HG02763 (cell line): Measurements from ENCODE around the gene ATAD2B.
"Not testable (repeated sequence)": the region's sequence is repeated elsewhere in the genome, so short reads cannot be mapped to it uniquely, and the experiment has no call there.

ENCODE experiments used
- ATAC-seq: cut with Tn5 transposase; IDR thresholded peaks from one replicate; pipeline ENCODE4 v1.9.1; 2021; ENCODE audit warnings: mild to moderate bottlenecking, moderate library complexity; ENCODE audit not compliant: unreplicated experiment

Gene ATAD2B

GRCh38 chr2:23801396-23801795 is 125.5 kb downstream of the ATAD2B start:
- no peak for ATAC-seq

DNA sequence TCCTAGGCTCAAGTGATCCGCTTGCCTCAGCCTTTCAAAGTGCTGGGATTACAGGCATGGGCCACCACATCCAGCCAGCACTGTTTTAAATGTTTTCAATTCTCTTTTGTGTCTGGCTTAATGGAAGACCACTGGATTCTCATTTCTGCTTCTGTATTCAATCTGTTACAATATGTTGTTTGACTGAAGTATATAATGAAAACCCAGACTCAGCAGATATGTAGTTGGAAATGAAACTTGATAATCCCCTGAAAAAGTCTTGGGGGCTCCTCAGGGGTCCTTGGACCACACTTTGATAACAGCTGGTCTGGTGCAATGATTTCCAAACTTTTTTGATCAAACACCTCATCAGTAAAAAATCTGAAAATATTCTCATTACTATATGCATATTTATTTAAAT is 132.7 kb downstream of the ATAD2B start:
- no peak for ATAC-seq

DNA sequence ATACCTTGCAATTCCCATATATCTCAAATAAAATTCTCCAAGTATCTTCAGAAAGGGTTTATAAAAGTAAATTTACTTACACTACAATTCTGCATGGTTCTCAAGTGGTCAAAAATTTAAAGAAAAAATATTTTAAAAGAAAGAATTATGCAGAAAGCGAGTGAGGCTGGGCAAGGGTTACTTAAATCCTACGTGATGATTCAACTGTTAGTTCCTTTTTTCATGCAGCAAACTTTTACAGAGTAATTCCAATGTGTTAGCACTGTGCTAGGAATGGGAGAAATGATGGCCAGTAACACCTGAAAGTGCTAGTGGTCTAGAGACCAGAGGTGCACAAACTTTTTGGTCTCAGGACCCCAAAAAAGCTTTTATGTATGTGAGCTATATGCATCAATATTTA is 133.4 kb downstream of the ATAD2B start:
- no peak for ATAC-seq

DNA sequence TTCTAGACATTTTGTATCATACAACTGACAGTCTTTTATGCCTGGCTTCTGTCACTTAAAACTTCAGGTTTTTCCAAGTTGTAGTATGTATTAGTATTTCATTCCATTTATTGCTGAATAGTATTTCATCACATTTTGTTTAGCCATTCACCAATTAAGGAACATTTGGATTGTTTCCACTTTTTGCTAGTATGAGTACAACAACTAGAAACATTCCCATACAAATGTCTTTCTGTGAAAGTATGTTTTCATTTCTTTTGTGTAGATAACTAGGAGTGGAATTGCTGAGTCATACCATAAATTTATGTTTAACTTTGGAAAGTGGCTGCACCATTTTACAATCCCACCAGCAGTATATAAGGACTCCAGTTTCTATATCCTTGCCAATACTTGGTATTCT is 135.9 kb downstream of the ATAD2B start:
- no peak for ATAC-seq

GRCh38 chr2:23789012-23789411 is 137.9 kb downstream of the ATAD2B start:
- ATAC-seq = no peak

DNA sequence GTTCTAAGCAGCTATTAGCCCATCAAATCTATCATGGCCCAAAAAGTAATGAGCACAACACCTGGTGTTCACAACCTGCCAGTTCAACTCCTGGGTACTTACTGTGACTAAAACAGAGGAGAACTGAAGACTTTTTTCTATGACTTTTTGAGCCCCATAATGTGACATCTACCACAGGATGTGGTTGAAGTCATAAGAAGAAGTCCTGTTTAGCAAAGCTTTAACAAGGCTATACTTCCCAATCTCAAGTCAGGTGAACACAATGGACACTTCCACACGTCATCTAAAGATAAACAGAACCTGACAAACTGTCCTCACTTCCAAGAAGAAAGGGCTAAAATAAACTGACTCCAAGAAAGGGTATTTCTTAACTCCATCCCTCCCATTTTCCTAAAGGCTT is 138.8 kb downstream of the ATAD2B start:
- ATAC-seq = peak; percentile 67

DNA sequence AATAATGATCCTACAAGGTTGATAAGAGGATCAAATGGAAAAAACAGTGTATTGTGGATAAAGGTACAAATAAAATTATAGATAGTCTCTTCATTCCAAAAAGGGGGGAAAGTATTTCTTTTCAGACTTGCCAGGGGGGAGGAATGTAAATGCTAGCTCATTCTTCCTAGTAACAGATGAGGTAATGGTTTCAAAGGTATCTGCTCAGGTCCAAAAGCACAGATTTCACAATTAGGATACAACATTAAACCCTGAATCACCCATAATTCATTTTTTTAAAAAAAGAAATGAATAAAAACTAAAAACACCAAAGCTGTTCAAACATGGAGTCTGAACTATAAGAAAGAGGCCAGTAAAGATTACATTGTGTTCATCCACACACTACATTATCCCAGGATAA is 142.0 kb downstream of the ATAD2B start:
- ATAC-seq = no peak

GRCh38 chr2:23782646-23783045 is 144.3 kb downstream of the ATAD2B start:
- no peak for ATAC-seq

GRCh38 chr2:23782126-23782525 is 144.8 kb downstream of the ATAD2B start:
- ATAC-seq = no peak

DNA sequence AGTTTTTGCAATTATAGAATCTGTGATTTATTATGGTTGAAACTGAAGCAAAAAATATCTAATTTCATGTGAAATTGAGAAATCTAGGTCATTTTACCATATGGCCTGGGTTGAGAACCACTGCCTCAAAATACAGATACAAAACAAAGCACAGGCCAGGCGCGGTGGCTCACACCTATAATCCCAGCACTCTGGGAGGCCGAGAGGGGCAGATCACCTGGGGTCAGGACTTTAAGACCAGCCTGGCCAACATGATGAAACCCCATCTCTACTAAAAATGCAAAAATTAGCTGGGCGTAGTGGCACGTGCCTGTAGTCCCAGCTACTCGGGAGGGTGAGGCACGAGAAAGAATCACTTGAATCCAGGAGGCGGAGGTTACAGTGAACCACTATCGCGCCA is 146.5 kb downstream of the ATAD2B start:
- not testable (repeated sequence) for ATAC-seq

DNA sequence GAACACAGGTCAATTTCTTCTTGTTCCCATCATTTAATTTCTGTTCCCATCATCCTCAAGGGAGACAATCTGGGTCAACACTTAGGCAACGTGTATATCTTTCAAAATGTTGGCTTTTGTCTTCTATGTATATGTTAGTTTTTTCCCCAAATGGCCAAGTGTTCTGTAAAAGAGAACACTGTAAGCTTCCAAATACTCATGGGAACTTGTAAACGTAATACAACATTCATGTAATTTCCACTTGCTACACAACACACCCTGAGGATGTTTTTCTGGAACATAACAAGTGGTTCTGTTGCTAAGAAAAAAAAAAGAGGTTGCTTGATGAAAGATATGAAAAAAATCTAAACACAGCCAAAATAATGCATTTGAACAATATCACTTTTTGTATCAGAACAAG is 149.1 kb downstream of the ATAD2B start:
- ATAC-seq = no peak

- no peak for ATAC-seq
These were observed 150.9 kb downstream of the ATAD2B start for GRCh38 chr2:23776021-23776420.

DNA sequence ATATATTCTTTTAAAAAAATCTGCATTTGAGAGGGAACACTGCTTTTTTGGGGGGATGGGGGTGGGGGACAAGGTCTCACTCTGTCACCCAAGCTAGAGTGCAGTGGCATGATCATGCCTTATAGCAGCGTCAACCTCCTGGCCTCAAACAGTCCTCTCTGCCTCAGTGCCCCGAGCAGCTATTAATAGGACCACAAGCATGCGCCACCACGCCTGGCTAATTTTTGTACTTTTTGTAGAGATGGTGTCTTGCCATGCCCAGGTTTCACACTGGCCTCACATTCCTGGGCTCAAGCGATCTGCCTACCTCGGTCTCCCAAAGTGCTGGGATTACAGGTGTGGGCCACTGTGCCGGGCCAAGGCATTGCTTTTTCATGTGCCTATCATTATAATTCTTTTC is 154.2 kb downstream of the ATAD2B start:
- ATAC-seq = no peak

DNA sequence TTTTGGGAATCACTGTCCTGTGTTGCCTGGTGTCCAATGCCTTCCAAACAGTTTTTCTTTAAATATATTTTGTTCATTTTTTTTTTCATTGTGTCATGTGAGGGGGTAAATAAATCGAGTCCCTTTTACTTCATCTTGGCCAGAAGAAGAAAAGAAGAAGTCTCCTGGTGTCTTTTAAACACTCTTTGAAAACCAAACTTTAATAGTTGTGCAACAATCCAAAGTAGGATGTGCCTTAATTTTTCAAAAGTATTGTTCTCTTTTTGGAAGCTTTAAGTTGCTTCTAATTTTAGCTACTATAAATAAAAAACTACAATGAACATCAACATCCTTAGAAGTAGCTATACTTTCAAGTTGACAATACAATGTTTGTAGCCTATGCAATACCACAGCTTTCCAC is 154.9 kb downstream of the ATAD2B start:
- ATAC-seq = no peak

GRCh38 chr2:23769364-23769763 is 157.6 kb downstream of the ATAD2B start:
- no peak for ATAC-seq

DNA sequence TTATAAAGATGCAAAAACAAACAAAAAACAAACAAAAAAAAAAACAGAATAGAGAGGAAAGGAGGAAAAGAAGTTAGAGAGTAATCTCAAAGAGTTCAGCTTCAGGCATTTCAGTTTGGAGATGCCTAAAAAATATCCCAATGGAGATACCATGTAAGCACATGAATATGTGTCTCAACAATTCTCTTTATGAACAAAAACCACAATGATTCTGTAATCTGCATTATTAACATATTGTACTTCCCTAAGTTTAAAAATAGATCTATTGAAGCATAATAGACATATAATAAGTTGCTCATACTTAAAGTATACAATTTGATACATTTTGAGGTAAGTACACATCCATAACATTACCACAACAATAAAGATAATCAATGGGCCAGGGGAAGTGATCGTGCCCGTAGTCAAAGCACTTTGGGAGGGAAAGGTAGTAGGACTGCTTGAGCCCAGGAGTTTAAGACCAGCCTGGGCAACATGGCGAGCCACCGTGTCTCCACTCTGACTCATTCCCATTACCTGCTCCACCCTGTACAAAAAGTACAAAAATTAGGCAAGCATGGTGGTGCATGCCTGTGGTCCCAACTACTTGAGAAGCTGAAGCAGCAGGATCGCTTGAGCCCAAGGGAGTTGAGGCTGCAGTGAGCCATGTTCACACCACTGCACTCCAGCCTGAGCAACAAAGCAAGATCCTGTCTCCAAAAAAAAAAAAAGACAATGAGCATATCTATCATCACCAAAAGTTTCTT is 158.9 kb downstream of the ATAD2B start:
- no peak for ATAC-seq

DNA sequence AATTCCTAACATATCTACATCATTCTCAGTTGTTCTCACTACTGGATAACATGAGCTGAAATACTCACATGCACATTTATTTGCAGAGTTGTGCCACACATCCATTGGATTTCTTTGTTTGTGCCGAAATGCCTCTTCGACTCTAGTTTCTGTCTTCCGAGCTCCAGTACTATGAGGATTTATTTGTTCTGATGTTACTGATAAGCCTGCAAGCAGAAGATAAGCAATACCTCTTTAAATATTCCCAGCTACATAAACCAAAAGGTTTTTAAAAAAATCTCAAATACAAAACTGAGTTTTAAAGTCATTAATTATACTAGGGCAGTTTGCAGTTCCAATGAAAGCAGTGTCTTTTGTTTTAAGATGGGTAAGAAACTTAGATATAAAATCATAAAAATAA is 164.8 kb downstream of the ATAD2B start:
- ATAC-seq = no peak

GRCh38 chr2:23761638-23762037 is 165.3 kb downstream of the ATAD2B start:
- ATAC-seq = no peak

DNA sequence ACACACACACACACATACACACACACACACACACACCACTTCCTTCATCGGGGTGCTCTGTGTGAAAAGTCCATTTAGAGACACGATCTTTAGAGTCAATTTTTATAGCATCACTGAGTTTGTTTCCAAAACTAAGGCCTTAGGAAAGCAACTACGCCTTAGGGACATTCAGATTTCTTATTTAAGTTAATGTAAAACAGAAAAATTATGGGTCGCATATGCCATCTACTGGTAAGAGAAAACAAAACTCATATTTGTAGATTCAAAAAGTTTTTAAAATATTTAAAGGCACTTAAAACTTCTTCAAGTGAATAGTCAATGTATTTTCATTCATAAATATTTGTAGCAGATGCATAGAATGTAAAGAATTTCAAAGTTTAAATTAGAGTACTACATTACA is 166.2 kb downstream of the ATAD2B start:
- no peak for ATAC-seq

- no peak for ATAC-seq
These were observed 169.1 kb downstream of the ATAD2B start for GRCh38 chr2:23757686-23758433.

- ATAC-seq = no peak
These were observed 170.2 kb downstream of the ATAD2B start for GRCh38 chr2:23756593-23757292.

DNA sequence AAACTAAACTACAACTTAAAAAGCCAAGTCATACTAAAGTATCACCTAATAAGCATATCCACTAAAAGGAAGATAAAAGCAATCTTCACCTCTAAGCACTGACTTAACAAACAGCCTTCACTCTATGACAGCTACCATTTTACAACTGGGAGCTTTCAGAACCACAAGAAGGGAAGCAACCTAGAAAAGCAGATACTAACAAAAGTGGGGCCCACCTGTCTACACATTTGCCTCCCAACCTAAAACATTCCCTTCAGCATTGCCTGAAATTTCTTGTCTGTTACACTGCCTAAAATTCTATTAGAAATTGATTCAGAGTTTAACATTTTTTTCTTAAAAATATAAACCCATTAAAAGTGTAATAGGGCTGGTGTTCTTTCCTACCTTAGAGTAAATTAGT is 172.0 kb downstream of the ATAD2B start:
- ATAC-seq = no peak
